GM19328 (cell line): ENCODE results near the gene HGD.

Experiments used
- ATAC-seq: cut with Tn5 transposase; IDR thresholded peaks from one replicate; pipeline ENCODE4 v1.9.1; 2021; ENCODE audit warnings: mild to moderate bottlenecking, moderate library complexity; ENCODE audit not compliant: unreplicated experiment

HGD gene

DNA sequence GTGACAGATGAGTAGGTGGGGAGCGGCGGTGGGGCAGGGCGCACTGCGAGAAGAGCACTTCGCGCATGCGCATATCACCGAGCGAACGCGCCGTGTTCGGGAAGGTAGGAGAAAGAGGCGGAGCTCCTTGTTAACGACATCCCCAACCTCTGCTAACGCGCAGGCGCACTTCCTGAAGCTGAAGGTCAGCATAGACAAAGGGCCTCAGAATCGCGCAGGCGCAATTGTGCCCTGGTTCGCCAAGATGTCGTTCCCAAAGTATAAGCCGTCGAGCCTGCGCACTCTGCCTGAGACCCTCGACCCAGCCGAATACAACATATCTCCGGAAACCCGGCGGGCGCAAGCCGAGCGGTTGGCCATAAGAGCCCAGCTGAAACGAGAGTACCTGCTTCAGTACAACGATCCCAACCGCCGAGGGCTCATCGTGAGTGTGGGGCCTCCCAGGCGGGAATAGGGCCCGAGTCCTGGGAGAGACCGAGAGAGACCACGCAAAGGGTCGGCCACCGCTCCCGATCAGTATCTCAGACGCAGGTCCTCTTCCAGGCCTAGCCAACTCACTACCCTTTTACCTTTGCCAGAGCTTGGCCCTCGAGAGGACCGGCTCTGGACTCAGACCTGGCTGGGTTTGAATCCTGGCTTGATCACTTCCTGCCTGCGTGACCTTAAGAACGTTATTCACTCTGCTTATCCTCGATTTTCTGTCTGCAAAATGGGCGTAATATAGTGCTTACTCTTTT, 85.8 kb downstream of the HGD start, which contains the start of gene NDUFB4:
NDUFB4 (plus strand) TSS at position 221 of the 737 bp plus-strand sequence; CDS start at position 245, 24 bp downstream.
- ATAC-seq = peak; percentile 96

DNA sequence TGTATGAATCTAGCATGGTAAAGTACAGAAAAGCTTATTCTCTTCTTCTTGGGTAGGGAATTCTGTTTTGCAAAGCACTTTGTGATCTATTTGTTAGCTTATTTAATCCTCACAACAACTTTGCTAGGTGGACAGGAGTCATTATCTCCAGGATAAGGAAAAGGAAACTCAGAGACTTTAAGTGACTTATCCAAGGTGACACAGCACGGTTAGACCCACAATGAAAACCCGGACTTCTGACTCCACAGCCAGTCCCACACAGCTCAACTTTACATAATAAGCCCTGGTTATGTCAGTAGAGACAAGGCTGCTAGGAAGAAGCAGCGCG, 86.3 kb downstream of the HGD start:
- no peak for ATAC-seq

DNA sequence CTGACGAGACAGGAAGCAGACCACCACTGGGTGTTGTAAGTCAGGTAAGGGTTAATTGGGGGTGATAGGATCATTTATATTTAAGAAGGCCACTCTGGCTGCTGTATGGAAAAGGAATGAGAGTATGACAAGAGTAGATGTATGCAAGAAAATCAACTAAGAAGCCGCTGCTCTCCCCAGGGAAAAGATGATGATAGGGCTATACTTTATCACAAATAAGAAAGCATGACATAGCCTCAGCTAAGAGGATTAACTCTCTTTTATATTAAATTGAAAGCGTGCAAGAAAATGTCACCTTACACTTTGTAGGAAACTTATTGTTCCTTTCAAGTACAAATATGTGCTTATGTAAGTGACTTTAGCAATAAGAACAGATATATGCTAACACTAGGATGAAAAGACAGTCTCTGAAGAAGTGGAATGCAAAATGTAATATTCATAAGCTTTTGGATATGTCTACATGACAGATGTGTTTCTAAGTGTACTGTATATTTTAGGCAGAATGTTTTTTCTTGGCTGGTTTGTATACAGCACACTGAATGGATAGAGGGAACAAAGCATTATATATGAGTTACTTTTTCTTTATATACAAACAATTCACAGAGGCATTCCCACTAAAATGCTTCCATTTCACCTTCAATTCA, 94.6 kb downstream of the HGD start:
- ATAC-seq = no peak
